Kidney epithelial cell (primary cell): ENCODE data around the gene MLXIPL. TPM values are rescaled to one million over a fixed set of nuclear protein-coding genes. Genes with fewer than 3 reads are reported as not detected.
"Not testable (repeated sequence)": the region's sequence is repeated elsewhere in the genome, so short reads cannot be mapped to it uniquely, and the experiment has no call there.

Source experiments
- DNase-seq: peaks from one replicate; pipeline ENCODE4 v3.0.0-alpha.2; 2010; ENCODE audit warnings: low read depth
- H3K27me3 ChIP-seq: 2 replicates; pipeline ENCODE4 v1.6.0; 2011; ENCODE audit warnings: low read length; ENCODE audit not compliant: control insufficient read depth, insufficient read depth
- H3K36me3 ChIP-seq: 2 replicates; pipeline ENCODE4 v1.5.1; 2011; ENCODE audit warnings: low read length; ENCODE audit not compliant: control insufficient read depth, insufficient read depth
- H3K4me3 ChIP-seq: 2 replicates; pipeline ENCODE4 v1.5.1; 2011; ENCODE audit warnings: low read depth, mild to moderate bottlenecking, control low read depth, low read length
- total RNA-seq: library from RNA; depleted of rRNA; stranded (reverse); fragments of >200 nt; gene quantifications from 2 replicates; pipeline ENCODE4 v1.2.3, GENCODE V29; 2015
- TF ChIP-seq, protein P1 (sequence below): IDR thresholded peaks from 2 replicates; pipeline ENCODE4 v1.5.1; 2011; ENCODE audit warnings: mild to moderate bottlenecking, moderate library complexity, low read length, control low read depth, inconsistent platforms; ENCODE audit not compliant: insufficient read depth, poor library complexity, severe bottlenecking

Gene MLXIPL
- total RNA-seq, 1 donor from 2014 or later: 0.04 TPM

DNA sequence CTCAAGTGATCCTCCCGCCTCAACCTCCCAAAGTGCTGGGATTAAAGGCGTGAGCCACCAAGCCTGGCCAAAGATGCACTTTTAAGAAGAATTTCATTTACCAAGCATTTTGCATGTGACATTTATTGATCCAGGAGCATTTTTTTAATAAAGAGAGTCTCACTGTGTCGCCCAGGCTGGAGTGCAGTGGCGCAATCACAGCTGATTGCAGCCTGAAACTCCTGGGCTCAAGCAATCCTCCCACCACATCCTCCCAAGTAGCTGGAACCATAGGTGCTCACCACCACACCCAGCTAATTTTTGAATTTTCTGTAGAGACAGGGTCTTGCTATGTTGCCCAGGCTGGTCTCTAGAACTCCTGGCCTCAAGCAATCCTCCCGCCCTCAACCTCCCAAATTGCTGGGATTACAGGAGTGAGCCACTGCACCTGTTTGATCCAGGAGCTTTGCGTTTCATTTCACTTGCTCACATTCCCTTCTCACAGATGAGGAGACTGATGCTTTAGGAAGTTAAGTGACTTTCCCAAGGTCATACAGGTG lies 41.6 kb downstream of the MLXIPL start:
- DNase-seq: no peak
- no peaks in the 10 kb centered on the region for H3K36me3 ChIP-seq
- TF ChIP-seq, protein P1, sequence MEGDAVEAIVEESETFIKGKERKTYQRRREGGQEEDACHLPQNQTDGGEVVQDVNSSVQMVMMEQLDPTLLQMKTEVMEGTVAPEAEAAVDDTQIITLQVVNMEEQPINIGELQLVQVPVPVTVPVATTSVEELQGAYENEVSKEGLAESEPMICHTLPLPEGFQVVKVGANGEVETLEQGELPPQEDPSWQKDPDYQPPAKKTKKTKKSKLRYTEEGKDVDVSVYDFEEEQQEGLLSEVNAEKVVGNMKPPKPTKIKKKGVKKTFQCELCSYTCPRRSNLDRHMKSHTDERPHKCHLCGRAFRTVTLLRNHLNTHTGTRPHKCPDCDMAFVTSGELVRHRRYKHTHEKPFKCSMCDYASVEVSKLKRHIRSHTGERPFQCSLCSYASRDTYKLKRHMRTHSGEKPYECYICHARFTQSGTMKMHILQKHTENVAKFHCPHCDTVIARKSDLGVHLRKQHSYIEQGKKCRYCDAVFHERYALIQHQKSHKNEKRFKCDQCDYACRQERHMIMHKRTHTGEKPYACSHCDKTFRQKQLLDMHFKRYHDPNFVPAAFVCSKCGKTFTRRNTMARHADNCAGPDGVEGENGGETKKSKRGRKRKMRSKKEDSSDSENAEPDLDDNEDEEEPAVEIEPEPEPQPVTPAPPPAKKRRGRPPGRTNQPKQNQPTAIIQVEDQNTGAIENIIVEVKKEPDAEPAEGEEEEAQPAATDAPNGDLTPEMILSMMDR: no peak
- no peaks in the 10 kb centered on the region for H3K27me3 ChIP-seq
- H3K4me3 ChIP-seq: no peak overlapping the region

DNA sequence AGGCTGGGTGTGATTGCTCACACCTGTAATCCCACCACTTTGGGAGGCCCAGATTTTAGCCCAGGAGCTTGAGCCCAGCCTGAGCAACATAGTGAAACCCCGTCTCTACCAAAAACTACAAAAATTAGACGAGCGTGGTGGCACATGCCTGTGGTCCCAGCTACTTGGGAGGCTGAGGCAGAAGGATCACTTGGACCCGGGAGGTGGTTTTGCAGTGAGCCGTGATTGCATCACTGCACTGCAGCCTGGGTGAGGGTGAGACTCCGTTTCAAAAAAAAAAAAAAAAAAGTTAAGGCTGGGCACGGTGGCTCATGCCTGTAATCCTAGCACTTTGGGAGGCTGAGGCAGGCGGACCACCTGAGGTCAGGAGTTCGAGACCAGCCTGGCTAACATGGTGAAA lies 43.3 kb downstream of the MLXIPL start:
- DNase-seq, H3K27me3 ChIP-seq, H3K4me3 ChIP-seq, H3K36me3 ChIP-seq: not testable (repeated sequence)

DNA sequence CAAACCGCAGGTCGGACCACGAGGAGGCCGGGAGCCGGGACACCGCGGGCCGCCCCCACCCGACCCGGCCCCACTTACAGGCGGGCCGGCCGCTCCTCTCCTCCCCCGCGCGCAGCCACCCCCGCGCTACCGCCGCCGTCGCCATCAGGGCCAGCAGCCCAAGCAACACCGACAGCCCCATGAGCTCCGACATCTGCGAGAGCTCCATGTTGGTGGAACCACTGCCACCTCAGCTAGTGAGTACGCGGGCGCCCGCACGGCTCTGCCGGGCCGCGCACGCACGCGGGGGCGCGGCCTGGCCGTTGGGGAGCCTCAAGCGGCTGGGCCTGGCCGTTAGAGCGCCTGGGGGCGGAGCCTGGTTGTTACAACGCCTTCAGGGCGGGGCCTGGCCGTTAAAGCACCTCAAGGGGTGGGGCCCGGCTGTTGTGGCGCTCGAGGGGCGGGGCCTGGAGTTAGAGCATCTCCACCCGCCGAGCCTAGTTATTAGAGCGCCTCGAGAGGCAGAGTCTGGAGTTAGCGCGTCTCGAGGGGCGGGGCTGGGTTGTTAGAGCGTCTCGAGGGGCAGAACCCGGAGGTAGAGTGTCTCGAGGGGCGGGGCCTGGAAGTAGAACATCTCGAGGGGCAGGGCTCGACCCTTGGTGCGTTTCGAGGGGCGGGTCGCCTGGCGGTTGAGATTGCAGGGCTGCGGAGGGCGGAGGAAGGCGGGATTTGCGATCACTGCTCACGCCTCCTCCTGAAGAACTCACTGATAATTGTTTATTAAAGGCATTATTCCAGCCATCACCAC lies 45.8 kb downstream of the MLXIPL start, which contains the start of gene TBL2:
Gene TBL2 (minus strand): TSS at position 238 of the 787 bp plus-strand sequence. CDS start 30 bp downstream, at position 208.
- DNase-seq: peak; percentile 85
- Histone ChIP-seq H3K27me3 (no peaks in the 10 kb centered on the region), H3K4me3 (peak within 1 kb of the TSS; percentile 86)

DNA sequence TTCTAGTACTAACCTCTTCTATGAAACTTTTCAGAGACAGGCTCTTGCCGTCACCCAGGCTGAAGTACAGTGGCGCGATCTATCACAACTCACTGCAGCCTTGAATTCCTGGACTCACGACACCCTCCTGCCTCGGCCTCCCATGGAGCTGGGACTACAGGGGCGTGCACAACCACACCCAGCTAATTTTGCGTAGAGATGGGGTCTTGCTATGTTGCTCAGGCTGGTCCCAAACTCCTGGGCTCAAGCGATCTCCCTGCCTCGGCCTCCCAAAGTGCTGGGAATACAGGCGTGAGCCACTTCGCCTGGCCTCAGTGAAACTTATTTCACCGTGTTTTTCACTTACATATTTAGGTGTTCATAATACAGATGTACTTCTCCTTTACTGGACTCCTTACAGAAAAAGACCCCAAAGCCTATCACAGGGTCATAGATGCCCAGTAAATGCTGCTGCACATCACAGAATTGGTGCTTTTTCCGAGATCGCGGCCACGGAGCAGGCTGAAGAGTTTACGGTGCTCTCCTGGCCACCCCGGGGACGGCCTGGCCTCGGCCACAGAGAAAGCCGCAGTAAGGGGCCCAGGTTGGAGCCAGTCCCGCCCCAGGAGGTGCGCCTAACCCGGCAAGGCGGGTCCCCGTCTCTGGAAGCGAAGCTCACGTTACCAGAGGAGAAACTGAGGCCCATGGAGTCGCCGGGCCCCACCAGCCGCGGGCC lies 46.5 kb downstream of the MLXIPL start:
- DNase-seq: no peak

More for the DNA sequence above, 45.8 kb downstream of the MLXIPL start, which contains the start of gene TBL2:
- TF ChIP-seq, protein P1: peak; percentile 15
- peaks cover 2% of the 10 kb centered on the region for H3K36me3 ChIP-seq

DNA sequence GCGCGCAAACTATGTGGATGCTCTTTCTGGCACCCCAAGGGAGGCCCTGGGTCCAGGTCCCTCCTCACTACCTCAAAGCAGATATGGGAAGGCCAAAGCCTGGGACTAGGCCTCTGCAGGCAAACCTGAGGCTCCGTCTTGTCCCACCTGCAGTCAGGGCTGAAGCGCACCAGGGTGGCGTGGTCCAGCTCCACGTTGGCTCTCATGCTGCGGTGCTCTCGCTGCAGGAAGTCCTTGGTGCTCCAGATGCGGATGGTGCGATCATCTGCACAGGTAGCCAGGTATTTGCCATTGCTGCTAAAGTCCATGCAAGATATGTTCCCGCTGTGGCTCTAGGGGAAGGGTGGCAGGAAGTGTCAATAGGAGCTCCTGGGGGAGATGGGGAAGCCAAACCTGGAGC lies 50.5 kb downstream of the MLXIPL start:
- Histone ChIP-seq H3K27me3 (no peaks in the 10 kb centered on the region), H3K4me3 (no peak overlapping the region), H3K36me3 (peaks cover 6% of the 10 kb centered on the region)
- no peak for DNase-seq
- TF ChIP-seq, protein P1: no peak

More for the DNA sequence above, 46.5 kb downstream of the MLXIPL start:
- Histone ChIP-seq H3K36me3 (peaks cover 4% of the 10 kb centered on the region), H3K4me3 (peak overlapping the region; percentile 86), H3K27me3 (no peaks in the 10 kb centered on the region)
- TF ChIP-seq, protein P1: no peak

DNA sequence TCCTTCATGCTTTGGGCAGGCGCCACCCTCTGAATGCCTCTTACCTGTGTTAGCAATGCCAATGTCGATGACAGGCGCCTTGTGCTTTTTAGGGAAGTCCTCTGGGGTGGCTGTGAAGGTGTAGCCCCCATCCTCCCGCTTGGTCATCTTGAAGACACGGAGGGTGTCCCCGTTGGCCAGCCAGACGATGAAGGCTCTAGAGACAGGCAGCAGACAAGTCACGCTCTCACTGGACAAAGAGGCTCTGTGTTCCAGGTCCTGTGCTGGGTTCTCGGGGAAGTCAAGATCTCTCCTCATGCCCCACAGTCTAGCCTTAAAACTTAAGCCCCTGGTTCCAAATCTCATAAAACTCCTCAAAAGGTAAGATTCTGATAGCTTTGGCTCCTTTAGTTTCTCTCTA lies 51.0 kb downstream of the MLXIPL start:
- TF ChIP-seq, protein P1: no peak
- H3K36me3 ChIP-seq: peaks cover 6% of the 10 kb centered on the region
- H3K4me3 ChIP-seq: no peak overlapping the region
- DNase-seq: no peak
- no peaks in the 10 kb centered on the region for H3K27me3 ChIP-seq
